GM15510 (cell line): Measurements from ENCODE around the gene CRMP1.

ENCODE experiments used
- POLR2A ChIP-seq: IDR thresholded peaks from 3 replicates; pipeline ENCODE4 v1.6.1; 2011; ENCODE audit warnings: borderline replicate concordance; ENCODE audit not compliant: insufficient read length; ENCODE audit errors: extremely low read depth

Gene CRMP1

GRCh38 chr4:5795580-5795979 lies 97.3 kb downstream of the CRMP1 start:
- TF ChIP-seq POLR2A: no peak

- no peak for TF ChIP-seq POLR2A
These were observed 99.4 kb downstream of the CRMP1 start for GRCh38 chr4:5793514-5793913.

GRCh38 chr4:5791654-5792053 lies 101.2 kb downstream of the CRMP1 start:
- TF ChIP-seq POLR2A: no peak

GRCh38 chr4:5790546-5790857 lies 102.4 kb downstream of the CRMP1 start:
- TF ChIP-seq POLR2A: no peak

GRCh38 chr4:5789141-5789540 lies 103.7 kb downstream of the CRMP1 start:
- TF ChIP-seq POLR2A: no peak

GRCh38 chr4:5788144-5788543 lies 104.7 kb downstream of the CRMP1 start:
- TF ChIP-seq POLR2A: no peak

GRCh38 chr4:5787311-5787710 lies 105.6 kb downstream of the CRMP1 start:
- TF ChIP-seq POLR2A: no peak

- TF ChIP-seq POLR2A: no peak
These were observed 106.8 kb downstream of the CRMP1 start for GRCh38 chr4:5785806-5786680.

GRCh38 chr4:5784960-5785611 lies 107.8 kb downstream of the CRMP1 start:
- no peak for TF ChIP-seq POLR2A

GRCh38 chr4:5784021-5784420 lies 108.9 kb downstream of the CRMP1 start:
- TF ChIP-seq POLR2A: no peak

- TF ChIP-seq POLR2A: no peak
These were observed 109.4 kb downstream of the CRMP1 start for GRCh38 chr4:5783486-5783885.

- TF ChIP-seq POLR2A: no peak
These were observed 109.9 kb downstream of the CRMP1 start for GRCh38 chr4:5782829-5783476.

- no peak for TF ChIP-seq POLR2A
These were observed 111.2 kb downstream of the CRMP1 start for GRCh38 chr4:5781691-5782090.

GRCh38 chr4:5780831-5781480 lies 111.9 kb downstream of the CRMP1 start:
- no peak for TF ChIP-seq POLR2A

- no peak for TF ChIP-seq POLR2A
These were observed 116.4 kb downstream of the CRMP1 start for GRCh38 chr4:5776510-5776909.
